Measurements from ENCODE around the gene DIPK2A.

The DIPK2A gene

GRCh38 chr3:143989461-143989860 lies 17.8 kb downstream of the DIPK2A start:
- TF ChIP-seq GATA2 (IDR thresholded peaks at IDR 0.05; ENCODE audit: low read depth, low read length) = no peak

- no peak for TF ChIP-seq GATA2 (IDR thresholded peaks at IDR 0.05; ENCODE audit: low read depth, low read length)
- no peak for TF ChIP-seq GATA3 (IDR thresholded peaks at IDR 0.05; ENCODE audit: low read depth, low read length)
Observed at GRCh38 chr3:143991713-143992112, 20.1 kb downstream of the DIPK2A start.

- TF ChIP-seq GATA2 (IDR thresholded peaks at IDR 0.05; ENCODE audit: low read depth, low read length) (no peak), GATA3 (IDR thresholded peaks at IDR 0.05; ENCODE audit: low read depth, low read length) (no peak)
Observed at GRCh38 chr3:143998266-143998665, 26.6 kb downstream of the DIPK2A start.

GRCh38 chr3:144003051-144003450 lies 31.4 kb downstream of the DIPK2A start:
- TF ChIP-seq GATA2 (IDR thresholded peaks at IDR 0.05; ENCODE audit: low read depth, low read length) = no peak
- no peak for TF ChIP-seq GATA3 (IDR thresholded peaks at IDR 0.05; ENCODE audit: low read depth, low read length)

GRCh38 chr3:144010371-144010770 lies 38.7 kb downstream of the DIPK2A start:
- TF ChIP-seq GATA3 (IDR thresholded peaks at IDR 0.05; ENCODE audit: low read depth, low read length) (no peak), GATA2 (IDR thresholded peaks at IDR 0.05; ENCODE audit: low read depth, low read length) (no peak)

- TF ChIP-seq GATA2 (IDR thresholded peaks at IDR 0.05; ENCODE audit: low read depth, low read length) (no peak), GATA3 (IDR thresholded peaks at IDR 0.05; ENCODE audit: low read depth, low read length) (no peak)
Observed at GRCh38 chr3:144011251-144011799, 39.7 kb downstream of the DIPK2A start.

GRCh38 chr3:144015133-144015532 lies 43.5 kb downstream of the DIPK2A start:
- no peak for TF ChIP-seq GATA3 (IDR thresholded peaks at IDR 0.05; ENCODE audit: low read depth, low read length)
- TF ChIP-seq GATA2 (IDR thresholded peaks at IDR 0.05; ENCODE audit: low read depth, low read length) = no peak

- TF ChIP-seq GATA3 (IDR thresholded peaks at IDR 0.05; ENCODE audit: low read depth, low read length) (no peak), GATA2 (IDR thresholded peaks at IDR 0.05; ENCODE audit: low read depth, low read length) (no peak)
Observed at GRCh38 chr3:144018776-144019175, 47.2 kb downstream of the DIPK2A start.
